ENCODE measurements around the gene MCM10.
A peak's percentile ranks its signal among the peaks of the same experiment; 100 is the strongest.
"Not testable (repeated sequence)": the region's sequence is repeated elsewhere in the genome, so short reads cannot be mapped to it uniquely, and the experiment has no call there.

The MCM10 gene

DNA sequence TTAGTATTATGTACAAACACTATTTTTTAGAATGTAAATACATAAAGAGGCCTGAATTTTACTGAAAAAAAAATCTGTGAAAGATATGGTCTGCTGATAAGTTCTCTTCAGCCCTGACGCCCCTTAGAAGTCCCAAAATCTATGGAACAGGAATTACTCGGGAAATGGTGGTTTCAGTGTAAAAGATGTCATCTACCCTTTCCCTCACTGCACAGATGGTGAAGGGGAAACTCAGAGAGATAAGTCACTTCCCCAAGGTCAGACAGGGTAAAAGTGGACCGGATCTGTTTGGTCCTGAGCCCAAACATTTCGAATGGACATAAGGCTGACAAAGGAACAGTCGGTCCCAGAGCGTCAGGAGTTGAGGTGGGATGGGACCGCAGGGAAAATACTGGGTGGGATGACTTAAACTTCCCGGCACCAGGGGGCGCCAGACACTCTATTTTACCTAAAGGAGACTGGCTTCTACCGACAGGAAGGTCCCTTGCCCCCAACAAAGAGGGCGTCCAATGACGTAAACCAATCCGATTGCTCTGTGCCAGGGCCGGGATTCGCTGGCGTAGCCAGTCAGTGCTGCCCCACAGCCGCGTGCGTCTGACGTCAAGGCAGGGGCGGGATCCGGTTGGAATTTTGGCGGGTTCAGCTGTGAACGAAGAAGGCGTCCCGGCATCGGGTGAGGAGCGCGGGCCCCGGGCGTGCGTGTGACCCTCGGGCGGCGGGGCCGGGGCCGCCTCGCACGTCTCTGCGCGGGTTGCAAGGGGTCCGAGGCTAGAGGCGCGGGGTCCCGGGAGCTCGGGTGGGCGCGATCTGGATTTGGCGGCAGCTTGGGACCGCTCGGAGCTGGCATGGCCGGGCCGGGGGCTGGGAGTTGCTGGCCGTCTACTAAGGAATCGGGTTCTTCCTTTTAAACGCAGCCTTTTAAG, at the start of gene MCM10:
TSS of gene MCM10 (plus strand) at position 625 of the 923 bp plus-strand sequence. CDS start 2,645 bp downstream, outside the sequence.
- peak; percentile 100 for DNase-seq

DNA sequence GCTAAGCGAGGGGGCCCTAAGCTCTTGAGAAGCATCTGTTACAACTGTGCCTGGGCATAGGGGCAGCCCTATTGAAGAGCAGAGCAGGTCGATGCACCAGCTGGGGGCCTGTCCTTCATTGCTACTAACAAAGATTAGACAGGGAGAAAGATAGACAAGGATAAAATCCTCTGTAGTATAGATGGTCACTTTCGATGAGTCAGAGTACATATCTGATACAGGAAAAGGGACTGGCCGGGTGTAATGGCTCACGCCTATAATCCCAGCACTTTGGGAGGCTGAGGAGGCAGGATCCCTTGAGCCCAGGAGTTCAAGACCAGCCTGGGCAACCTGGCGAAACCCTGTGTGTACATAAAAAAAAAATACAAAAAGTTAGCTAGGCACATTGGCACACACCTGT, 47.8 kb upstream of the MCM10 start:
- DNase-seq, result no peak

DNA sequence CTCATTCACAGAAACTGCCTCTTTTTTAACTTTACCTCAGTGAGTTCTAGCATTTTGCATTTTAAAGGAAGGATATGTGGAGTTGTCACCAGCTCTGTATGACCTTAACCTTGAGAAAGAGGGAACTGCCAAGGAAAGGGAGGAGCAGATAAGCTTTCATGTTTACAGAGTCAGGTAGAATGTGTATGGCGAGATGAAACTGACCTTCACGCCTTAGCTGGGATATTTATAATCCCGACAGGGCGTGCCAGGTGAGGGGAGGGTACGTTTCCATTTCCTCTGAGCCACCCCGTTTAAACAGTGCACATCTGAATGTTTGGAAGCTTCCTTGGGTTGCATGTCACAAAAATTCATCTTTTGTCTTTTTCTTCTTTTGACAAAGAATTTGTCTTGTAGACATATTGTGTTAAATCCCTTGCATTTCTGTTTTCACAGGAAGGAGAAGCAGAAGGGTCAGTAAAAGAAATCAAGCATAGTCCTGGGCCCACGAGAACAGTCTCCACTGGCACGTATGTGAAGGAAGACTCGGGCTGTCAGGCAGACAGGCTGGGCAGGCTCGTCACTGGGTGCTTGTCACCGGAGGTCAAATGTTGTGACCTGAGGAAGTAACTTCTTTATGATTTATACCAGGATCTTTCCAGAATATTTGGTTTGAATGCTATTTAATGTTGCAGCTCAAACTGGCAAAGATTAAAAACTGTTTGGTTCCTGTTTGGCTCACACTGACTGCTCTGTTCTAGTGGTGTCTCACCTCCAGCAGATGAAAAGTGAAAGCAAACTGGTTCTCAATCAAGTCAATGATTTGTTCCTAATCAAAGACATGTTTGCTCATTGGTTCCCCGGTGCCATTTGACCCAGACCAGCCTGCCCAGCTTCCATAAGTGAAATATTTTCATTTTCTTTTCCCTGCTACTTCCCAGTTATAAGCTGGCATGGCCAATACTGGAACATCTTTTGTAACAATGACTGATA, 45.2 kb upstream of the MCM10 start:
- no peak for DNase-seq

DNA sequence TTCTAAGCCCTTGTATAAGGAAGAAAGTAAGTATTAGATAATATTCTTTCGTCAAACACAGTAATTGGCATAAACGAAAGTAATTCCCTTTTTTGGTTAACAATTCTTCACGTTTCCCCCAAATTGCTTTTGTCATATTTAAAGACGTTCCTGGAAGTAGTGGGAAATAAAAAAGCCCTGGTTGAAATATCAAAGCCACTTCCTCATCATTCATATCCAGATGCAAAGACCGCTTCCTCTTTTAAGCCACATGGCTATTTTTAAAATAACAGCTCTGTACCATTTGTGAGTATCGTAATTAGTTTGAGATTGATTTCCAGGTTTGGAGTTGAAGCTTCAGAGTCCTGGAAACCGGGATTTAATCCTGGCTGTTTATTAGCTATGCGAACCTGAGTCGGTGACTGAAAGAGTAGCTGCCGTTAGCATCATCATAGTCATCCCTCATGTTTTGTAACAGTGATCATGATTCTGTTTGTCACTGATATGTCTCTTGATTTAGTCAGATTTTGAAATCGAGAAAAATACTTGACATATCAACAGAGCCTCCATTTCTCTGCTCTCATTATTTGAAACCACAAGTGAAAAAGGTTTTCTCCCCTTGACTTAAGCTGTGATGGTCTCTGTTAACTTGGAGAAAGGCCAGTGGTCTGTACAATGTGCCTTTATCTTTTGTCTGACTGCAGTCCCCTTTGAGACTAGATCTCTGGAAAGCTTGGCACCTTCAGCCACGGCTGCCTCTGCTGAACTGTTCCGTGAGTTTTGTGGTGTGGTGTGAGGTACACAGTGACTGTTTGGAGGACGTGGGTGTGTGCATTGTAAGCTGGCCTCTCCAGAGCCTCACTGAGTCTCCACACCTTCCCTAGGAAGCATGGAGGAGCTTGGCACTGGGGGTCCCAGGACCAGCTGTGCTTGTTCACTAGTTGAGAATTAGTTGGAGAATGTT, 43.2 kb upstream of the MCM10 start:
- no peak for DNase-seq

DNA sequence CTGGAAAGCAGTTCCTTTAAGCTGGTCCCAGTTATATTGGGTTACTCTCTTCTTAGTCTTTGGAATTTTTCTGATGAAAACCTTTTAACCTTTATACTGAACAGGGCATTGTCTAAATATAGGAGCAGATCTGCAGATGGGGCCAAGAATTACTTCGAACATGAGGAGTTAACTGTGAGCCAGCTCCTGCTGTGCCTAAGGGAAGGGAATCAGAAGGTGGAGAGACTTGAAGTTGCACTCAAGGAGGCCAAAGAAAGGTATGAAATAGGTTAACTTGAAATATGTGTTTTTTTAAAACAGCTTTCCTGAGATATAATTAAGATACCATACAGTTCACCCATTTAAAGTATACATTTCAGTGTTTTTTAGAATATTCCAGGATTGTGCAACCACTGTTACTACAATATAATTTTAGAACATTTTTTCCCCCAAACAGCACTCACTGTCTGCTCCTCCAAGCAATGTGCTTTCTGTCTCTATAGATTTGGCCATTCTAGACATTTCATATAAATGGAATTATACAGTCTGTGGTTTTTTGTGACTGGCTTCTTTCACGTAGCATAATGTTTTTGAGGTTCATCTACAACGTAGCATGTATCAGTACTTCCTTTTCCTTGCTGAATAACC, 42.5 kb upstream of the MCM10 start:
- DNase-seq, result no peak

DNA sequence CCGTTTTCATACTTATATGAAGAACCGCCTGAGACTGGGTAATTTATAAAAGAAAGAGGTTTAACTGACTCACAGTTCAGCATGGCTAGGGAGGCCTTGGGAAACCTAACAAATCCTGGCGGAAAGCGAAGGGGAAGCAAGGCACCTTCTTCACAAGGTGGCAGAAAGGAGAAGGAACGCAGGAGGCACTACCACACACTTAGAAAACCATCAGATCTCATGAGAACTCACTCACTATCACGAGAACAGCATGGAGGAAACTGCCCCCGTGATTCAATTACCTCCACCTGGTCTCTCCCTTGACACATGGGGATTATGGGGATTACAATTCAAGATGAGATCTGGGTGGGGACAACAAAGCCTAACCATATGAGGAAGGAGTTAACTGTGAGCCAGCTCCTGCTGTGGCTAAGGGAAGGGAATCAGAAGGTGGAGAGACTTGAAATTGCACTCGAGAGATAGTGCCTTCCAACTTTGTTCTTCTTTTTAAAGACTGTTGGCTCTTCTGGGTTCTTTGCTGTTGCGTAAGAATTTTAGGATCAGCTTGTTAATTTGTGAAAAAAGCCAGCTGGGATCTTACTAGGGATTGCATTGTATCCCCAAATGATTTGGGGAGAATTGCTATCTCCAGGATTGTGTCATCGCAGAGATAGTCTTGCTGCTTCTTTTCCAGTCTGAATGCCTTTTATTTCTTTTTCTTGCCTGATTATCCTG, 40.4 kb upstream of the MCM10 start:
- no peak for DNase-seq

DNA sequence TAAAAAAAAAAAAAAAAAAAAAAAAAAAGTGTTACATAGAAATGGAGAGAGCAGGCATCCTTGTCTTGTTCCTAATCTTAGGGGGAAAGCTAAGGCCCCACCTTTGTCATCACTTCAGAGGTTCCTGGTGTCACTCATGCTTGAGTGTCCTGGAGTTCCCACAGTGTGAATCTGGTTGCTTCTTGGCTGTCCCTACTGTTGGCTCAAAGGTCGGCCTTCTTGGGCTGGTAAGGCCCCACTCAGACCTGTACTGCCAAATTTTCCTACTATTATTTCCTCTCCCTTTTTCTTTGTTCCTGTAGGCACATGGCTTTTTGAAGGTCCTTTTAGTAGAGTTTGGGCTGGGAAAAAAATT, 39.9 kb upstream of the MCM10 start:
- no peak for DNase-seq

DNA sequence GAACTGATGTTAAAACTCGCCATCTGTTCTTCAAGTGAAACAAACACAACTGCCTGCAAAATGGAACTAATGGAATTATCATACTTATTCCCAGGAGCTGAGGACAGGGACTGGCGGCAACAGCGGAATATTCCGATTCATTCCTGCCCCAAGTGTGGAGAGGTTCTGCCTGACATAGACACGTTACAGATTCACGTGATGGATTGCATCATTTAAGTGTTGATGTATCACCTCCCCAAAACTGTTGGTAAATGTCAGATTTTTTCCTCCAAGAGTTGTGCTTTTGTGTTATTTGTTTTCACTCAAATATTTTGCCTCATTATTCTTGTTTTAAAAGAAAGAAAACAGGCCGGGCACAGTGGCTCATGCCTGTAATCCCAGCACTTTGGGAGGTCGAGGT, 24.7 kb upstream of the MCM10 start:
- DNase-seq, result no peak

DNA sequence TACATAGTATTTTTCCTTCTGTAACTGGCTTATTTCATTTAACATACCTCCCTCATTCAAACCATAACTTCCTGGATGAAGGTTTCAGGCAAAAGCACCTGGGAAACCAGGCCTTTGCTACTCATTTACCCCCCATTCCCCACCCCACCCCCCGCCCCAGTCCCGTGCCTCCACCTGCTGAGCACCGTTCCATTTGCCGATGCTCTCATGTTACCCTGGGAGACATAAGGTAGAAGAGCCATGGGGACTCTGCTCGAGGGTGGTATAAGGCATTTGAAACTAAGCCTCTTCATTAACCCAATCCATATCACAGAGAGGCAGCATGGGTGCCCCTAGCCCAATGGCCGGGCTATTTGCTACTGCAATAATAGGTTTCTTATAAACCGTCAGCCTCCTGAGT, 22.2 kb upstream of the MCM10 start:
- DNase-seq, result no peak

DNA sequence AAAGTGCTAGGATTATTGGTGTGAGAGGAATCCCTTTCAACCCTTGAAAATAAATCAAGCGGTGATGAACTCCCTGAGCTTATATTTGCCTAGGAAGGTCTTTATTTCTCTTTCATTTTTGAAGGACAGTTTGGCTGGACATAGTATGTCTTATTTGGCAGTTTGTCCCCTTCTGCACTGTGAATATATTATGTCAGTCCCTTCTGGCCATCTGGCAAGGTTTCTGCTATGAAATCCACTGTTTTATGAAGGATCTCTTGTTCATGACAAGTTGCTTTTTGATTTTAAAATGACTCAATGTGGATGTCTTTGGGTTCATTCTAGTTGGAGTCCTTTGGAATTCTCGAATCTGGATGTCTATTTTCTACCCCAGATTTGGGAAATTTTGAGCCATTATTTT, 21.7 kb upstream of the MCM10 start:
- DNase-seq, result no peak

DNA sequence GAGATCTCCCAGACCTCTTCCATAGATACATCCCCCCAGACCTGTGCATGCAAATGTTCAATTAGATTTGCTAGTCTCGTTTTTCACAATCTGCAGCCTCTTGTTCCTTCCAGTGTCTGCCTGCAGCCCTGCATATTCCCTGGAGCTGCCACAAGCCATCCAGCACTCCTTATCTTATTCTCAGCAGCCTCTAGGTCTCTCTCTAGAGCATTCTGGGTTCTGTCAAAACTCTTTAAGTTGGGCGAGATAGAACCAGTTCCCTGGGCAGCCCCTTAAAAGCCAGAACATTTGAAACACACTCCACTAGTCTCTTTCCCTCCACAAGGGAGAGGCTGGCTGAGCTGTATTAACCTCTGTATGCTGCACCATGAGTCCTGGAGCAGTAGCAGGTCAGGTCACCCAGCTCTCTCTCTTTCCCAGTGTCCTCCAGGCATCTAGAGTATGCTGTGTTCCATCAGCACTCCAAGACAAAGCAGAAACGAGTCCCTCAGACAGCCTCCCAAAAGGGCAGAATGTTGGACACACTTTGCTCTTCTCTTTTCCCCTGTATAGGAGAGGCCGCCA, 20.6 kb upstream of the MCM10 start:
- DNase-seq, result no peak

DNA sequence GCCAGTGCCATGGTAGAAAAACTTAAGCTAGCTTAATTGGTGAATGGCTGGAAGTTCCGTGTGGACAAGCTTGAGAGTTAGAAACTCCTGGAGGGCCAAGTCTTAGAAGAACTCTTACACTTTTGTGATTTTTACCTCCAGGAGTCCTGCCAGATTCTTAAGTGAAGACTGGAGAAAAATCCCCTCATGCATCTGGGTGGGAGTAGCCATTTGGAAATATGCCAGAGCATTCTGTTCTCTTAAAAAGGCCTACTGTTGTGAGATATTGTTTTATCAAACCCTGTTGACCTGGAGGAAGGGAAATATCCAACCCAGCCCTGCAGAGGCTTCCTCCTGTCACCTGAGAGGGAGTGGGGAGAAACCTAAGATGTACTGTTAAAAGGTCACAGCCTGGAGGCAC, 17.6 kb upstream of the MCM10 start:
- DNase-seq, result no peak

DNA sequence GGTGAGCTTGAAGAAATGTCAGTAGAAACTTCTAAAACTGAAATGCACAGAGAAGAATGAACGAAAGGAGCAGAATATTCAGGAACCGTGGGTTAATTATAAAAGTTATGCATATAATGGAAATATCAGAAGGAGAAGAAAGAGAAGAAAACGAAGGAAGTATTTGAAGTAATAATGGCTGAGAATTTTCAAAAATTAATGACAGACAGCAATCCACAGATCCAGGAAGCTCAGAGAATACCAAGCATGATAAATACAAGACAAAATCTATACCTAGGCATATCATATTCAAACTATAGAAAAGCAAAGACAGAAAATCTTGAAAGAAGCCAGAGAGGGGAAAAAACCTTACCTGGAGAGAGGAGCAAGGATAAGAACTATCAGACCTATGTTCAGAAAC, 16.5 kb upstream of the MCM10 start:
- DNase-seq, result no peak

DNA sequence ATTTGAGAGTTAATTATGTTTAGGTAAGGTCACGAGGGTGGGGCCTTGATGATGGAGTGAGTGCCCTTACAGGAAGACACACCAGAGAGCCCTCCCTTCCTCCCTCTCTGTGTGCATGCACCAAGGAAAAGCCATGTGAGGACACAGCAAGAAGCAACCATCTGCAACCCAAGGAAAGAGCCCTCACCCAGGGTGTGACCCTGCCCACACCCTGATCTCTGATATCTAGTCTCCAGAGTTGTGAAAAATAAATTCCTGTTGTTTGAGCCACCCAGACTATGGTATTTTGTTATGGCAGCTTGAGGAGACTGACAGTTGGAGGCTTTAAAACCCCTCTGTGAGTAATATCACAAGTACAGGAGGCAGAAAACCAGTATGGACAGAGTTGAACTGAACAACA, 15.0 kb upstream of the MCM10 start:
- DNase-seq, result peak; percentile 26

DNA sequence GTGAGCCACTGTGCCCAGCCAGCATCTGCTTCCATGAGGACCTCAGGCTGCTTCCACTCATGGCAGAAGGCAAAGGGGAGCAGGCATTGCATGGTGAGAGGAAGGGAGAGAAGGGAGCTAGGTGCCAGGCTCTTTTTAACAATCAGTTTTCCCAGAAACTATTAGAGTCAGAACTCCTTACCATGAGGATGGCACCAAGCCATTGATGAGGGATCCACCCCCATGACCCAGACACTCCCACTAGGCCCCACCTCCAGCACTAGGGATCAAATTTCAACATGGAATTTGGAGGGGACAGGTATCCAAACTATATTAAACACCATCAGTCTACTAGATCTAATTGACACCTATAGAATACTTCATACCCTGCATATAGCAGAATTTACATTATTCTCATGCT, 14.2 kb upstream of the MCM10 start:
- no peak for DNase-seq

DNA sequence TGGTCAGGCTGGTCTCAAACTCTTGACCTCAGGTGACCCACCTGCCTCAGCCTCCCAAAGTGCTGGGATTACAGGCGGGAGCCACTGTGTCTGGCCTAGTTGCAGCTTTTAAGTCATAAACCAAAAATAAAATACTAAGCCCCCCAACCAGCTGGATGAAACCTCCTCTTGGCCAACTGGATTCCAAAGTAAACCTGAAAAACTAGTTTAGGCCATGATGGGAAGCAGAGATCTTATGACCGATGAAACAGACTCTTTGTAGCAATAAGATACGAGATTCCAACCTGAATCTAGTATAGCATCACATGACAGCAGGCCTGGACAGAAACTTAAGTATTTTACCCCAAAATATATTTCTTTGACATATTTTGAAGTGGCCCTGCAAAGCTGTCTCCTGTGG, 9.1 kb upstream of the MCM10 start:
- no peak for DNase-seq

DNA sequence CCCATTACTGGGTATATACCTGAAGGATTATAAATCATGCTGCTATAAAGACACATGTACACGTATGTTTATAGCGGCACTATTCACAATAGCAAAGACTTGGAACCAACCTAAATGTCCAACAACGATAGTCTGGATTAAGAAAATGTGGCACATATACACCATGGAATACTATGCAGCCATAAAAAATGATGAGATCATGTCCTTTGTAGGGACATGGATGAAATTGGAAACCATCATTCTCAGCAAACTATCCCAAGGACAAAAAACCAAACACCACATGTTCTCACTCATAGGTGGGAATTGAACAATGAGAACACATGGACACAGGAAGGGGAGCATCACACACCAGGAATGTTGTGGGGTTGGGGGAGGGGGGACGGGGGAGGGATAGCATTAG, 5.5 kb upstream of the MCM10 start:
- DNase-seq, result not testable (repeated sequence)

DNA sequence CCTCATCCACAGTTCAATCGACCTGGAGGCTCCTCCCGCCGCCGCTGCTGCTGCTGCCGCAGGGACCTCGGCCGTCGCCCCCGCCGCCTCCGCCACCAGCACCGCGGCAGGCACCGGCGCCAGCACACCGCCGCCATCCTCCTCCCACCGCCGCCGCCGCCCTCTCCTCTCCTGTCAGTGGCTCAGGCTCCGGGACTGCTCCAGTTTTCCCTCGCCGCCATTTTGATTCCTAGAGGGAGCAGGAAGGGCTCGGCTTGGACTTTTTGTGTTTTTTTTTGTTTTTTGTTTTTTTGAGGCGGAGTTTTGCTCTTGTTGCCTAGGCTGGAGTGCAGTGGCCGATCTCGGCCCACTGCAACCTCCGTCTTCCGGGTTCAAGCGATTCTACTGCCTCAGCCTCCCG, 3.0 kb upstream of the MCM10 start:
- no peak for DNase-seq

DNA sequence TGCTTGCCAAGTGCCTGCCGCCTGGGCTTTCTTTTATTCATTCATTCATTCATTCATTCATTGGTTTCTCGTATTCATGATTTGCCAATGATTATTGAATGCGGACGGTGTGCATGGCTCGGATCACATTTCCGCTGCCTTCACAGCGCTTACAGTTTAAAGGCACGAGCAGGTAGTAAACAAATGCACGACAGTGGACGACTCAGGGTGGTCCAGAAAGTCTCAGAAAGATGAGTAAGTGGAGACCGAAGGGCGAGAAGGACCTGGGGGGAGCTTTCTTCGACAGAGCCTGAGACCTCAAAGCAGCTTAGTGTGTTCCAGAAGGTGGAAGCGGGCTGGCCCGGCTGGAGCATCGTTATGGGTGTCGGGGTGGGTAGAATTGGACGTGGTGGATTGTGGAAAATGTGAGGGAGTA, 506 bp downstream of the MCM10 start:
- peak; percentile 30 for DNase-seq

DNA sequence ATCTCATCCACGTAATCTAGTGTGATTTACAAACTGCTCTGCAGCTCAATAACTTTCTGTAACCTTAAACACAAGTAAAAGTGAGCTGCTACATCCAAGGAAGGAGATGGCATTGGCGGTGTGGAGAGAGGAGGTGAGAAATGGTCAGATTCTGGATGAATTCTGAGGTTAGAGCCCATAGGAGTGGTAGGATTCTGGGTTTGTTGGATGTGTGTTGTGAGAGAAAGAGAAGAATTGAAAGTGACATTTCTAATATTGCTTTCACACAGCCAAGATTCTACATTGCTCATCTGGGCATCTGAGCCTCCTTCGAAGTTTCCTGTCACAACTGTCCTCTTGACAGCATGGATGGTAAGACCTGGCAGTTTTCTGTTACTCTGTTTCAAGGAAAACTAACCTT, 2.5 kb downstream of the MCM10 start:
- DNase-seq, result no peak

DNA sequence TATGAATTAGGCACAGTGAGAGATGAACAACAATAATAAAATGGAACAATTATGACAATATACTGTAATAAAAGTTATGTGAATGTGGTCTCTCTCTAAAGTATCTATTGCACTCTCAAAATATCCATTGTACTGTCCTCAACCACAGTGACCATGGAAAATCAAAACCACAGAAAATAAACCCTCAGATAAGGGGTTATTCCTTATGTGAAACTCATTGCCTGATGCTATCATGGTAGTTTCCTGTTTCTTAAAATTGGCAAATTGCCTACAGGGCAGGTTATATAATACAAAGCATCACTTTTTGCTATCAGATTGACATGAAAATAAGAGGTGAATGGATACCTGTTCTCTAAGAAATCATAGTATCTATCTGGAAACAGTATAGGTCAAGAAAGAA, 3.8 kb downstream of the MCM10 start:
- no peak for DNase-seq

All from EL (cell line).